GM12874 (cell line): ENCODE data around the gene RIBC2.

Experiments
- TF ChIP-seq, protein P1 (sequence below): IDR thresholded peaks from 2 replicates; pipeline ENCODE4 v1.5.1; 2011; ENCODE audit warnings: low read depth, mild to moderate bottlenecking, control low read depth, low read length, moderate library complexity; ENCODE audit not compliant: insufficient read depth

RIBC2 gene, protein sequence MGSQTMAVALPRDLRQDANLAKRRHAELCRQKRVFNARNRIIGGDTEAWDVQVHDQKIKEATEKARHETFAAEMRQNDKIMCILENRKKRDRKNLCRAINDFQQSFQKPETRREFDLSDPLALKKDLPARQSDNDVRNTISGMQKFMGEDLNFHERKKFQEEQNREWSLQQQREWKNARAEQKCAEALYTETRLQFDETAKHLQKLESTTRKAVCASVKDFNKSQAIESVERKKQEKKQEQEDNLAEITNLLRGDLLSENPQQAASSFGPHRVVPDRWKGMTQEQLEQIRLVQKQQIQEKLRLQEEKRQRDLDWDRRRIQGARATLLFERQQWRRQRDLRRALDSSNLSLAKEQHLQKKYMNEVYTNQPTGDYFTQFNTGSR

DNA sequence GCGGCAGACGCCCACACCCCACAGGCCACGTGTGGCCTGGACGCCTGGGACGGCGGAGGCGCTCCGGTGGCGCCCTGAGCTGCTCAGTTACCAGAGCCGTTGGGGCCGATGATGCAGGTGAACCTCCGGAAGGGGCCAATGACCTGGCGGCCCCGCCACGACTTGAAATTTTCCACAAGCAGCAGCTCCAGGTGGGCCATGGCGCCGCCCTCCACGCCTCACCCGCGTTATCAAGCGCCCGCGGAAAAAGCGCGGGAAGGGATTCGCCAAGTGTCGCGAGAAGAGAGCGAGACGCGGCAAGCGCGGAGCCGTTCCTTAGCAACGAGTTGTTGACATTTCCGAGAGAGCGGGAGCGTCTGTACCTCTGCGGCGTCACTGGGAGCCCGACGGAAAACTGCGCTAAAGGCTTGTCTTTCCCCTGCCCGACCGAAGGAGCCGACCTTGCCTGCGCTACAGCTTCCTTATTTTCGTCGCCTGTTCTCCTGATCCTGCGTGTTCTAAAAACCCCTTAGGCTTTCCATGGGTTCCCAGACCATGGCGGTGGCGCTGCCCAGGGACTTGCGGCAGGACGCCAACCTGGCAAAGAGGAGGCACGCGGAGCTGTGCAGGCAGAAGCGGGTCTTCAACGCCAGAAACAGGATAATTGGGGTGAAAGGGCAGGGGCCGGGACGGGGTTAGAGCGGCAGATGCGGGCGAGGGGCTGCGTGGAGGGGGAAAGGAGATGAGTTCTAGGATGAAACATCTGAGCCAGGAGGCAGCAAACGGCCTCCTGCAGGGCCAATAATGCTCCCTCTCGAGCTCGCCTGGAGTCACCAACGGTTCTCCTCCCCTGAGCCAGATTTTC lies at the start of gene RIBC2, which contains the start of gene SMC1B:
TSS of gene RIBC2 (plus strand) at position 326 of the 844 bp plus-strand sequence. CDS start at position 520, 194 bp downstream.
TSS of gene SMC1B (minus strand) at position 232 of the 844 bp plus-strand sequence. CDS start at position 200, 32 bp downstream.
- TF ChIP-seq, protein P1, sequence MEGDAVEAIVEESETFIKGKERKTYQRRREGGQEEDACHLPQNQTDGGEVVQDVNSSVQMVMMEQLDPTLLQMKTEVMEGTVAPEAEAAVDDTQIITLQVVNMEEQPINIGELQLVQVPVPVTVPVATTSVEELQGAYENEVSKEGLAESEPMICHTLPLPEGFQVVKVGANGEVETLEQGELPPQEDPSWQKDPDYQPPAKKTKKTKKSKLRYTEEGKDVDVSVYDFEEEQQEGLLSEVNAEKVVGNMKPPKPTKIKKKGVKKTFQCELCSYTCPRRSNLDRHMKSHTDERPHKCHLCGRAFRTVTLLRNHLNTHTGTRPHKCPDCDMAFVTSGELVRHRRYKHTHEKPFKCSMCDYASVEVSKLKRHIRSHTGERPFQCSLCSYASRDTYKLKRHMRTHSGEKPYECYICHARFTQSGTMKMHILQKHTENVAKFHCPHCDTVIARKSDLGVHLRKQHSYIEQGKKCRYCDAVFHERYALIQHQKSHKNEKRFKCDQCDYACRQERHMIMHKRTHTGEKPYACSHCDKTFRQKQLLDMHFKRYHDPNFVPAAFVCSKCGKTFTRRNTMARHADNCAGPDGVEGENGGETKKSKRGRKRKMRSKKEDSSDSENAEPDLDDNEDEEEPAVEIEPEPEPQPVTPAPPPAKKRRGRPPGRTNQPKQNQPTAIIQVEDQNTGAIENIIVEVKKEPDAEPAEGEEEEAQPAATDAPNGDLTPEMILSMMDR = no peak

DNA sequence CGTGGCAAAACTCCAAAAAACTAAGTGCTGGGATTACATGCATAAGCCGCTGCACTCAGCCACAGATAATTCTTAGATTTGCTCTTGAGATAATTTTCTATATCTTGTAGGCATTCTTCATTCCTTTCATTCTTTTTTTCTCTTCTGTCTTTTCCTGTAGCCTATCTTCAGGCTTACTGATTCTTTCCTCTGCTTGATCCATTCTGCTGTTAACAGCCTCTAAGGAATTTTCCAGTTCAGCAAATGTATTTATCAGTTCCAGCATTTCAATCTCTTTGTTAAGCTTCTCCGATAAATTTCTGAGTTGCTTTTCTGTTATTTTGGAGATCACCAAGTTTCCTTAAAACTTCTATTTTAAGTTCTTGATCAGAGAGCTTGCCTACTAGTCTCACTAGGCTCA lies 46.8 kb upstream of the RIBC2 start:
- TF ChIP-seq, protein P1 = no peak

DNA sequence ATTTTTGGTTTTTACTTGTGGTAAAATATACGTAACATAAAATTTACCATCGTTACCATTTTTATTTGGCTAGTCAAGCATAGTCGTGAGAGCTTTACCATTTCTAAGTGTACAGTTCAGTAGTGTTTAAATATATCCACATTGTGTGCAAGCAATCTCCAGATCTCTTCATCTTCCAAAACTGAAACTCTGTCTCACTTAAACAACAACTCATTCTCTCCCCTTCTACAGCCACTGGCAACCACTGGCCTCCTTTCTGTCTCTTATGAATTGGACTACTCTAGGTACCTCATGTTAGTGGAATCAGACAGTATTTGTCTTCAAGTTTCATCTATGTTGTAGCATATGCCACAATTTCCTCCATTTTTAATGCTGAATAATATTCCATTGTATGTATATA lies 37.5 kb upstream of the RIBC2 start:
- TF ChIP-seq, protein P1 = no peak

DNA sequence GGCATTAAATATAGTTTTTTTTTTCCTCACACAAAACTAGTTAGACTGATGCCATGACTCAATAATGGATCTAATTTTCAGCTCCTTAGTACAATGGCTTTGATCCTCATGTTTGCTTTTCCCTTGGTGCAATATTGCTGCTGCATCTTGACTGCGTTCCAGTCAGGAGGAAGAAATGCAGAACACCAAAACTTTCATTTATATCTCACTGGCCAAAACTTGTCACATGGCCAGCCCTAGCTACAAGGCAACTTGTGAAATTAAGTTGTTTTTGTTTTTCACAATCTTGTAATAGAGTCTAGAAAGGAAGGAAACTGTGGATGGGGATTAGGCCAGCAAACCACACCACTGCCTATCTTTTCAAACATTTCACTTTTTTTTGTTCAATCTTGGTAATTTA lies 36.8 kb upstream of the RIBC2 start:
- TF ChIP-seq, protein P1 = no peak

DNA sequence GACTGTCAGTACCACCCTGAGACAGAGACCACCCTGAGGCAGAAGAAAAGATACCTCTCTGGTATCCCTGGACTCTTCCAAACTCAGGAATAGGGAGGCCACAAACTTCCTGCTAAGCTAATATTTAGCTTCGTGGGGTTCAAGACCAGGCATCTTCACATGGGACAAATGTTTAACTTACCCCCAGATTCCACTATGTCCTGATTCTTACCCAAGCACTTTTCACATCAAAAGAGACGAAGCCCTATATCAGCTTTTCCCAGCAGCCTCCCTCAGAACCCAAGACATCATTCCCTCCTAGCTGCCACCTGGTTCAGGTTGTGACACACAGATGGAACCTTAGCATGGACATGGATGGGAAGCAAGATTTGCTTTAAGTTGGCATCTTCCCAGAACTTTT lies 32.1 kb upstream of the RIBC2 start:
- TF ChIP-seq, protein P1 = no peak

DNA sequence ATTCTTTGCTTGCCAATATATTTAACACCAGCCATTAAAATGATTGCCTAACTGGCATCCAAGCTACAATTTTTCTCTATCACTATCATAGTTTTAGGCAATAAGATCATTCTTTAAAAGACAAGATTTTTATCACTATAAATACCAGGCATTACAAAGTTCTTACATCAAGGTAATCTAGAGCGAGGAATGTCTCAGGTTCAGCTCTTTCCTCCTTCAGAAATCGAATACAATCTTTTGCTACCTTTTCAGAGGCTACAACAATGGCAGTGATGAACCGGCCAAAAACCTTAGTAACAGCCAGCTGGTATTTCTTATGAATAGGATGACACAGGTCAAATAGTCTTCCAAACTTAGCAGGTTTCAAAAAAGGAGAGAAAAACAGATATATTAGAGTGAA lies 23.9 kb upstream of the RIBC2 start:
- TF ChIP-seq, protein P1 = no peak

DNA sequence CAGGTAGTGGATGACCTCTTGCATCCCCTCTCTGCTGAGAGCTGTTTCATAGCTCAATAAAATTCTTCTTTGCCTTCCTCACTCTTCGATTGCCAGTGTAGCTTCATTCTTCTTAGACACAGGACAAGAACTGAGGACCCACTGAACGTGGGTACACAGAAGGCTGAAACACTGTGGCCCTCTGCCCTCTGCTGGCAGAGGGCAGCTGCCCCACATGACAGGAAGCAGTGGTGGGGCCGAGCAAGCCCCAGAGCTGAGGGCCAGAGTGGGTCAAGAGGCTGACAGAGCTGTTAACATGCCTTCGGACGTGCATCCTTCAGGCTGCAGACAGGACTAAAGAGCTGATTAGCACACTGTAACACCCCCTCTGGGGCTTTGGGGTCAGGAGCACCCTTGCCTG lies 15.7 kb upstream of the RIBC2 start:
- TF ChIP-seq, protein P1 = 0 out of 2 replicates have a peak, but pooled peaks have one; percentile 2
